Body of pancreas (tissue), 4 donors: Measurements from ENCODE around the gene ENDOU. TPM values are rescaled to one million over a fixed set of nuclear protein-coding genes. Genes with fewer than 3 reads are reported as not detected.

Experiments
- ATAC-seq: fragments of 150-250 bp; one replicate; pipeline ENCODE4 v1.9.1; 2016
- DNase-seq, 4 donors: peaks; one replicate each; pipeline ENCODE4 v3.0.0-alpha.2; 2019
- H3K27ac ChIP-seq, 4 donors: fragments of 200-600 bp; sonication (generic); 1 replicate in 3 of 4; 2 replicates in 1 of 4; pipeline versions ENCODE4 v1.5.1 to v1.6.1; 2016 to 2019; ENCODE audit warnings: mild to moderate bottlenecking in 1 of 4, mixed read lengths in 1 of 4, moderate library complexity in 1 of 4
- H3K27me3 ChIP-seq, 2 donors: fragments of 200-600 bp; sonication (generic); one replicate each; pipeline ENCODE4 v1.6.0; 2016; ENCODE audit warnings: mild to moderate bottlenecking in 1 of 2
- H3K36me3 ChIP-seq, 2 donors: fragments of 200-600 bp; sonication (generic); replicated peaks in 1 of 2; 2 replicates each; pipeline ENCODE4 v1.5.1; 2016; ENCODE audit warnings: low read depth in 2 of 2; ENCODE audit not compliant: insufficient read depth in 1 of 2
- H3K4me1 ChIP-seq: fragments of 200-600 bp; sonication (generic); one replicate; pipeline ENCODE4 v1.6.0; 2016
- H3K4me3 ChIP-seq, 2 donors: fragments of 200-600 bp; sonication (generic); 1 replicate in 1 of 2; 2 replicates in 1 of 2; pipeline ENCODE4 v1.5.1; 2016 to 2019
- H3K9me3 ChIP-seq, 3 donors: fragments of 200-600 bp; sonication (generic); 1 replicate in 2 of 3; 2 replicates in 1 of 3; pipeline ENCODE4 v1.5.1; 2016
- CTCF ChIP-seq, 7 experiments: fragments of 450-650 bp in 4 of 7; fragments of 200-600 bp in 3 of 7; sonication (generic) in 3 of 7; IDR thresholded peaks; one replicate each; pipeline ENCODE4 v1.5.1; 2016 to 2019; ENCODE audit warnings: antibody characterized with exemption in 7 of 7
- POLR2A ChIP-seq, 3 donors: fragments of 450-650 bp; IDR thresholded peaks; one replicate each; pipeline ENCODE4 v1.6.1; 2016; ENCODE audit warnings: antibody characterized with exemption in 3 of 3, mild to moderate bottlenecking in 2 of 3
- WGBS, 2 donors: methylation state at CpG; one replicate each; pipeline ENCODE4 v1.1.5; 2017; 5-methylcytosine and 5-hydroxymethylcytosine counted together
- intact Hi-C: fragments of 100-400 bp; cut with DNase I; formaldehyde crosslinking; loops from one replicate; pipeline ENCODE4 v1.15.1; 2023
- total RNA-seq, 2 donors: library from RNA; depleted of rRNA; stranded (reverse); fragments of >200 nt; gene quantifications; one replicate each; pipeline ENCODE4 v1.1.0, GENCODE V29; 2016

The ENDOU gene
- total RNA-seq, 2 donors from 2014 or later: not detected

GRCh38 chr12:47742253-47742825, 17.0 kb upstream of the ENDOU start:
- ATAC-seq: no peak
- H3K27ac ChIP-seq: no peak overlapping the region
- H3K9me3 ChIP-seq: no peaks in the 10 kb centered on the region
- intact Hi-C loops: no loop called here
- H3K36me3 ChIP-seq: no peaks in the 10 kb centered on the region
- H3K4me1 ChIP-seq: peaks cover 21% of the 10 kb centered on the region
- peak; percentile 52 to 72 (median 62) for DNase-seq
- WGBS, 2 donors: 51 to 57% methylated on average over 7 of the region's 7 CpGs
- no peak for TF ChIP-seq POLR2A (IDR thresholded peaks at IDR 0.05)
- peak; percentile 84 to 98 (median 95) for TF ChIP-seq CTCF (IDR thresholded peaks at IDR 0.05)
- no peak overlapping the region for H3K4me3 ChIP-seq
- H3K27me3 ChIP-seq: no peaks in the 10 kb centered on the region

- WGBS, 2 donors: 4 to 32% methylated on average over 4 of the region's 4 CpGs
- intact Hi-C loops: no loop called here
- no peaks in the 10 kb centered on the region for H3K36me3 ChIP-seq
- ATAC-seq (no peak), DNase-seq (peak; percentile 47 to 73 (median 60))
- peaks cover 31% of the 10 kb centered on the region for H3K4me1 ChIP-seq
- no peaks in the 10 kb centered on the region for H3K27me3 ChIP-seq
- no peak overlapping the region for H3K27ac ChIP-seq
- TF ChIP-seq CTCF (IDR thresholded peaks at IDR 0.05) (no peak), POLR2A (IDR thresholded peaks at IDR 0.05) (no peak)
- H3K9me3 ChIP-seq: no peaks in the 10 kb centered on the region
- H3K4me3 ChIP-seq: no peak overlapping the region
These were observed 16.0 kb upstream of the ENDOU start for GRCh38 chr12:47741340-47741703.

GRCh38 chr12:47740606-47741339, 15.5 kb upstream of the ENDOU start:
- Histone ChIP-seq H3K27ac (no peak overlapping the region), H3K27me3 (no peaks in the 10 kb centered on the region), H3K4me1 (peaks cover 36% of the 10 kb centered on the region), H3K9me3 (no peaks in the 10 kb centered on the region), H3K4me3 (no peak overlapping the region), H3K36me3 (no peaks in the 10 kb centered on the region)
- no peak for ATAC-seq
- 64 to 75% methylated on average over 15 to 21 of the region's 21 CpGs for WGBS, 2 donors
- DNase-seq: no peak
- TF ChIP-seq CTCF (IDR thresholded peaks at IDR 0.05) (no peak), POLR2A (IDR thresholded peaks at IDR 0.05) (no peak)
- intact Hi-C loops: no loop called here

GRCh38 chr12:47739979-47740378, 14.7 kb upstream of the ENDOU start:
- Histone ChIP-seq H3K36me3 (no peaks in the 10 kb centered on the region), H3K4me1 (peaks cover 38% of the 10 kb centered on the region), H3K27ac (no peak overlapping the region), H3K9me3 (no peaks in the 10 kb centered on the region), H3K4me3 (no peak overlapping the region), H3K27me3 (no peaks in the 10 kb centered on the region)
- WGBS, 2 donors: 80 to 85% methylated on average over 12 of the region's 12 CpGs
- DNase-seq: no peak
- ATAC-seq: no peak
- TF ChIP-seq CTCF (IDR thresholded peaks at IDR 0.05) (no peak), POLR2A (IDR thresholded peaks at IDR 0.05) (no peak)
- intact Hi-C loops: no loop called here

GRCh38 chr12:47739297-47739696, 14.0 kb upstream of the ENDOU start:
- Histone ChIP-seq H3K27me3 (no peaks in the 10 kb centered on the region), H3K36me3 (no peaks in the 10 kb centered on the region), H3K4me1 (peaks cover 37% of the 10 kb centered on the region), H3K27ac (no peak overlapping the region), H3K9me3 (no peaks in the 10 kb centered on the region), H3K4me3 (no peak overlapping the region)
- DNase-seq: no peak
- 66 to 78% methylated on average over 3 of the region's 3 CpGs for WGBS, 2 donors
- TF ChIP-seq CTCF (IDR thresholded peaks at IDR 0.05) (no peak), POLR2A (IDR thresholded peaks at IDR 0.05) (no peak)
- ATAC-seq: no peak
- intact Hi-C loops: no loop called here
